Neural progenitor cell (in vitro differentiated cells): Measurements from ENCODE around the gene FANCD2. TPM values are rescaled to one million over a fixed set of nuclear protein-coding genes. Genes with fewer than 3 reads are reported as not detected.

ENCODE experiments used
- DNase-seq: peaks from one replicate; pipeline ENCODE4 v3.0.0-alpha.2; 2016; ENCODE audit warnings: low spot score
- H2AFZ ChIP-seq: fragments of 200-600 bp; sonication (generic); replicated peaks from 2 replicates; pipeline ENCODE4 v1.6.1; 2016; ENCODE audit warnings: antibody characterized with exemption
- H3F3A ChIP-seq: fragments of 200-600 bp; sonication (generic); 2 replicates; pipeline ENCODE4 v1.6.1; 2016; ENCODE audit warnings: antibody characterized with exemption, low read depth
- H3K27ac ChIP-seq: fragments of 200-600 bp; sonication (generic); 2 replicates; pipeline ENCODE4 v1.5.1; 2016; ENCODE audit warnings: mild to moderate bottlenecking
- H3K27me3 ChIP-seq: fragments of 200-600 bp; sonication (generic); 2 replicates; pipeline ENCODE4 v1.6.1; 2016; ENCODE audit warnings: mild to moderate bottlenecking, moderate library complexity
- H3K36me3 ChIP-seq: fragments of 200-600 bp; sonication (generic); 2 replicates; pipeline ENCODE4 v1.5.1; 2016
- H3K4me1 ChIP-seq: fragments of 200-600 bp; sonication (generic); 2 replicates; pipeline ENCODE4 v1.6.1; 2016; ENCODE audit warnings: mixed run types
- H3K4me2 ChIP-seq: fragments of 200-600 bp; sonication (generic); 2 replicates; pipeline ENCODE4 v1.6.1; 2016
- H3K4me3 ChIP-seq: fragments of 200-600 bp; sonication (generic); 2 replicates; pipeline ENCODE4 v1.5.1; 2016
- H3K79me2 ChIP-seq: fragments of 200-600 bp; sonication (generic); 2 replicates; pipeline ENCODE4 v1.6.1; 2016; ENCODE audit warnings: low read depth
- H3K9ac ChIP-seq: fragments of 200-600 bp; sonication (generic); 2 replicates; pipeline ENCODE4 v1.6.1; 2016
- H3K9me3 ChIP-seq: fragments of 200-600 bp; sonication (generic); 2 replicates; pipeline ENCODE4 v1.5.1; 2016; ENCODE audit warnings: low read depth
- H4K20me1 ChIP-seq: fragments of 200-600 bp; sonication (generic); 2 replicates; pipeline ENCODE4 v1.6.1; 2016; ENCODE audit warnings: low read depth
- H3K27ac Mint-ChIP-seq: 3 replicates; pipeline ENCODE4 v1.8.0; 2021; ENCODE audit warnings: mixed read lengths
- H3K27me3 Mint-ChIP-seq: 2 replicates; pipeline ENCODE4 v1.8.0; 2022; ENCODE audit warnings: low read depth, mild to moderate bottlenecking, inconsistent platforms, moderate library complexity, mixed read lengths; ENCODE audit not compliant: insufficient read depth
- H3K36me3 Mint-ChIP-seq: 3 replicates; pipeline ENCODE4 v1.8.0; 2021; ENCODE audit warnings: mixed read lengths
- H3K4me1 Mint-ChIP-seq: 3 replicates; pipeline ENCODE4 v1.8.0; 2021; ENCODE audit warnings: mixed read lengths
- H3K4me3 Mint-ChIP-seq: 3 replicates; pipeline ENCODE4 v1.8.0; 2021; ENCODE audit warnings: mild to moderate bottlenecking, moderate library complexity, mixed read lengths
- H3K9me3 Mint-ChIP-seq: 3 replicates; pipeline ENCODE4 v1.8.0; 2020; ENCODE audit warnings: mixed read lengths
- CTCF ChIP-seq: fragments of 200-600 bp; sonication (generic); IDR thresholded peaks from 2 replicates; pipeline ENCODE4 v1.5.1; 2017; ENCODE audit warnings: antibody characterized with exemption, mild to moderate bottlenecking
- EZH2 ChIP-seq: fragments of 200-600 bp; sonication (generic); IDR thresholded peaks from 2 replicates; pipeline ENCODE4 v1.6.1; 2017; ENCODE audit warnings: antibody characterized with exemption, mild to moderate bottlenecking, moderate library complexity
- EZH2phosphoT487 ChIP-seq: fragments of 200-600 bp; sonication (generic); IDR thresholded peaks from 2 replicates; pipeline ENCODE4 v1.6.1; 2017; ENCODE audit warnings: antibody characterized with exemption
- total RNA-seq: library from RNA; depleted of rRNA; stranded (reverse); fragments of >200 nt; gene quantifications from 2 replicates; pipeline ENCODE4 v1.2.3, GENCODE V29; 2015; ENCODE audit warnings: low replicate concordance

FANCD2 gene
- total RNA-seq, 1 donor from 2014 or later, result 117 TPM

GRCh38 chr3:10011631-10012030 lies 14.6 kb upstream of the FANCD2 start:
- no peak overlapping the region for H3K9ac ChIP-seq
- peaks cover 47% of the 10 kb centered on the region for H4K20me1 ChIP-seq
- H3K27me3 Mint-ChIP-seq, result peaks cover 5% of the 10 kb centered on the region
- no peaks in the 10 kb centered on the region for H3K9me3 Mint-ChIP-seq
- peaks cover 6% of the 10 kb centered on the region for H3K36me3 Mint-ChIP-seq
- peak overlapping the region; percentile 78 for H3K4me3 Mint-ChIP-seq
- no peak overlapping the region for H2AFZ ChIP-seq
- H3K4me1 ChIP-seq, result peaks cover 7% of the 10 kb centered on the region
- no peaks in the 10 kb centered on the region for H3K79me2 ChIP-seq
- H3K36me3 ChIP-seq, result no peaks in the 10 kb centered on the region
- peaks cover 19% of the 10 kb centered on the region for H3F3A ChIP-seq
- H3K27me3 ChIP-seq, result peaks cover 19% of the 10 kb centered on the region
- H3K9me3 ChIP-seq, result no peaks in the 10 kb centered on the region
- TF ChIP-seq CTCF, result no peak
- no peak for TF ChIP-seq EZH2phosphoT487
- no peak for TF ChIP-seq EZH2
- peak overlapping the region; percentile 49 for H3K4me3 ChIP-seq
- H3K4me1 Mint-ChIP-seq, result peaks cover 21% of the 10 kb centered on the region
- no peak overlapping the region for H3K27ac Mint-ChIP-seq
- no peak for DNase-seq
- peak overlapping the region; percentile 90 for H3K4me2 ChIP-seq
- no peak overlapping the region for H3K27ac ChIP-seq

- peaks cover 5% of the 10 kb centered on the region for H3K27me3 Mint-ChIP-seq
- Histone ChIP-seq H3K4me2 (no peak overlapping the region), H3K9ac (no peak overlapping the region), H3K9me3 (no peaks in the 10 kb centered on the region), H3K4me3 (no peak overlapping the region), H2AFZ (no peak overlapping the region), H3K4me1 (peaks cover 7% of the 10 kb centered on the region), H3K79me2 (no peaks in the 10 kb centered on the region), H4K20me1 (peaks cover 44% of the 10 kb centered on the region), H3K36me3 (no peaks in the 10 kb centered on the region), H3K27ac (no peak overlapping the region), H3K27me3 (peaks cover 19% of the 10 kb centered on the region), H3F3A (peaks cover 19% of the 10 kb centered on the region)
- H3K36me3 Mint-ChIP-seq, result peaks cover 6% of the 10 kb centered on the region
- no peak overlapping the region for H3K27ac Mint-ChIP-seq
- TF ChIP-seq EZH2 (no peak), CTCF (no peak), EZH2phosphoT487 (no peak)
- H3K4me3 Mint-ChIP-seq, result peak overlapping the region; percentile 78
- no peaks in the 10 kb centered on the region for H3K9me3 Mint-ChIP-seq
- peaks cover 21% of the 10 kb centered on the region for H3K4me1 Mint-ChIP-seq
- DNase-seq, result no peak
Observed at GRCh38 chr3:10012106-10012505, 14.1 kb upstream of the FANCD2 start.

- TF ChIP-seq EZH2 (no peak), CTCF (no peak), EZH2phosphoT487 (no peak)
- Mint-ChIP-seq H3K4me3 (no peak overlapping the region), H3K27ac (peak overlapping the region; percentile 50), H3K9me3 (no peaks in the 10 kb centered on the region), H3K4me1 (peaks cover 7% of the 10 kb centered on the region), H3K36me3 (peaks cover 7% of the 10 kb centered on the region), H3K27me3 (peaks cover 5% of the 10 kb centered on the region)
- H3K9ac ChIP-seq, result no peak overlapping the region
- no peaks in the 10 kb centered on the region for H3K9me3 ChIP-seq
- no peak for DNase-seq
- H2AFZ ChIP-seq, result no peak overlapping the region
- H3K27ac ChIP-seq, result no peak overlapping the region
- no peak overlapping the region for H3K4me3 ChIP-seq
- peaks cover 5% of the 10 kb centered on the region for H3K4me1 ChIP-seq
- H3K27me3 ChIP-seq, result peaks cover 13% of the 10 kb centered on the region
- no peaks in the 10 kb centered on the region for H3K36me3 ChIP-seq
- no peaks in the 10 kb centered on the region for H3K79me2 ChIP-seq
- H4K20me1 ChIP-seq, result peaks cover 16% of the 10 kb centered on the region
- no peaks in the 10 kb centered on the region for H3F3A ChIP-seq
- H3K4me2 ChIP-seq, result no peak overlapping the region
Observed at GRCh38 chr3:10015461-10015904, 10.8 kb upstream of the FANCD2 start.
